IPS-NIHi7 (cell line): ENCODE measurements around the gene NOP56.

Experiments used
- DNase-seq: peaks from one replicate; pipeline ENCODE4 v3.0.0; 2012; ENCODE audit warnings: mixed read lengths; ENCODE audit errors: extremely low spot score

NOP56 gene

DNA sequence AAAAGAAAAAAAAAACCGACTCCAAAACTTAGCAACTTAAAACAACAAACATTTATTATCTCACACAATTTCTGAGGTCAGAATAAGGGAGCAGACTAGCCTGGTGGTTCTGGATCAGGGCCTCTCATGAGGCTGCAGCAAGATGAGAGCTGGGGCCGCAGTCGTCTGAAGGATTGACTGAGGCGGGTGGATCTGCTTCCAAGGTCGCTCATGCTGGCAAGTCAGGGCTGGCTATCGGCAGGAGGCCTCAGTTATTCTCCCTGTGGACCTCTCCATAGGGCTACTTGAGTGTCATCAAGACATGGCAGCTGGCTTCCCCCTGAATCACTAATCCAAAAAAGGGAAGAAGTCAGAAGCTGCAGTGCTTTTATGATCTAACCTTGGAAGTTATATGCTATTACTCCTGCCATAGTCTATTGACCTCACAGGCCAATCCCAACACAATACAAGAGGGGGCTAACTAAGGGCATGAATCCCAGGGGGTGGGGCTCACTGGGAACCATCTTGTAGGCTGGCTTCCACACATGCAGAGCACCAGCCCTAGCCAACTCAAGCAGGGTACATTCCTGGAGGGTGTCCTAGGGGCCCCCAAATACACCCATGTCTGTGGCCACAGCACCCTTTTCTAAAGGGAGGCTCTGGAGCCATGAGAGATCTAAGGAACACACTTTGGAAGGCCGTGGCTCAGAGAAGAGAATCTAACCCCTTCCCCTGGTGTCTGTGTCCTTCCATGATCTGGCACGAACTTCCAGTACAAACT lies 51.5 kb downstream of the NOP56 start:
- no peak for DNase-seq

GRCh38 chr20:2705931-2706645 lies 53.7 kb downstream of the NOP56 start:
- no peak for DNase-seq

GRCh38 chr20:2706688-2707352 lies 54.4 kb downstream of the NOP56 start:
- DNase-seq: no peak

- no peak for DNase-seq
Observed at GRCh38 chr20:2707353-2708072, 55.1 kb downstream of the NOP56 start.
